ENCODE measurements around the gene ITPKC. TPM values are rescaled to one million over a fixed set of nuclear protein-coding genes. Genes with fewer than 3 reads are reported as not detected.
A peak's percentile ranks its signal among the peaks of the same experiment; 100 is the strongest.
"Not testable (repeated sequence)": the region's sequence is repeated elsewhere in the genome, so short reads cannot be mapped to it uniquely, and the experiment has no call there.

Gene ITPKC
- total RNA-seq, 1 donor from 2014 or later: 29.8 TPM

DNA sequence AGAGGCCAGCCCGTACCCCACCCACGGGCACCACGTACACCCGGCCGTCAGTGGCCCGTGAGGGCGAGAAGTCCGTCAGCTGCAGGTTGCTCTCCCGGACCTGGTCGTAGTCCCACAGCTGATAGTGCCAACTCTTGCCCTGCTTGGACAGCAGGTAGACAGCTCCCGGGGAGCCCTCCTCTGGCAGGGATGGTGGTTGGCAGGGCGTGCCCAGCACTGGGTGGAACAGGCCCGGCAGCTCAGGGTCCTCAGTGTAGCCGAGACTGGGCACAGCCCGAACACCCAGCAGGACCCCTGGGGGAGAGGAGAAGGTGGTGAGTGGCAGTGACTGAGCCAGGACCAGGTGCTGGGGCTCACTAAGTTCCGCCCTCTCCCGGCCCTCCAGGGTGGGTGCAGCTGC lies 25.6 kb downstream of the ITPKC start:
- no peak for DNase-seq

DNA sequence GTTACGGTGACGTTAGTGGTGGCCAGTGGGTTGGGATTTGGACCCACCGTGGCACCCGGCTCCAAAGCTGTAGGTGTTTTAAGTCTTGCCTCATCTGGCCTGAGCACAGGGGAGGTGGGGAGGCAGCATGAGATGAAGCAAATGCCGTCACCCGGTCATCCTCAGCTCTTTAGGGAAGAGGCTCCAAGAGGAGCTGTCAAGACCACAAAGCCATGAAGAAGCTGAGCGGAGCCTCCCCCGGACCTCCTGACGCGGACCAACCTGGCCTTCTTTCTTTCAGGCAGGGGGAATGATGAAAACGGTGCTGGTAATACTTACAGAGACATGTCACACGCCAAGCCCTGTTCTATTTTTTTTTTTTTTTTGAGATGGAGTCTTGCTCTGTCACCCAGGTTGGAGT lies 26.0 kb downstream of the ITPKC start:
- DNase-seq: no peak

DNA sequence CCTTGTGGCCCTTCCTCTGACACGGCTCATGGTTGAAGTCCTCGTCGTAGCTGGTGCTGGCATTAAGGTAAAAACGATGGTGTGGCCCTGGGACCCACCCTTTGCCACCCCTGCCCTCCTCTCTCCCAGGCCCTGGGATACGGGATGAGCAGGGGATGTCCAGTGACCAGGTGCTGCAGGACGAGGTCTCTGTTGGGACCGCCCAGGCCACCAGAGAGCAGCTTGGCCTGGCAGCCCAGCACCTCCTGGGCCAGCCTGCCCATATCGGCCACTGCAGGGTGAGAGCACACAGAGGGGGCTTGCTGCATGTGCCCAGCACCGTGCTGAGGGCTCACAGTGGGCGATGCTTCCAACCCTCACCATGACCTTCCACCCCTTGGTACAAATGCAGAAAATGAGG lies 27.0 kb downstream of the ITPKC start:
- DNase-seq: no peak

DNA sequence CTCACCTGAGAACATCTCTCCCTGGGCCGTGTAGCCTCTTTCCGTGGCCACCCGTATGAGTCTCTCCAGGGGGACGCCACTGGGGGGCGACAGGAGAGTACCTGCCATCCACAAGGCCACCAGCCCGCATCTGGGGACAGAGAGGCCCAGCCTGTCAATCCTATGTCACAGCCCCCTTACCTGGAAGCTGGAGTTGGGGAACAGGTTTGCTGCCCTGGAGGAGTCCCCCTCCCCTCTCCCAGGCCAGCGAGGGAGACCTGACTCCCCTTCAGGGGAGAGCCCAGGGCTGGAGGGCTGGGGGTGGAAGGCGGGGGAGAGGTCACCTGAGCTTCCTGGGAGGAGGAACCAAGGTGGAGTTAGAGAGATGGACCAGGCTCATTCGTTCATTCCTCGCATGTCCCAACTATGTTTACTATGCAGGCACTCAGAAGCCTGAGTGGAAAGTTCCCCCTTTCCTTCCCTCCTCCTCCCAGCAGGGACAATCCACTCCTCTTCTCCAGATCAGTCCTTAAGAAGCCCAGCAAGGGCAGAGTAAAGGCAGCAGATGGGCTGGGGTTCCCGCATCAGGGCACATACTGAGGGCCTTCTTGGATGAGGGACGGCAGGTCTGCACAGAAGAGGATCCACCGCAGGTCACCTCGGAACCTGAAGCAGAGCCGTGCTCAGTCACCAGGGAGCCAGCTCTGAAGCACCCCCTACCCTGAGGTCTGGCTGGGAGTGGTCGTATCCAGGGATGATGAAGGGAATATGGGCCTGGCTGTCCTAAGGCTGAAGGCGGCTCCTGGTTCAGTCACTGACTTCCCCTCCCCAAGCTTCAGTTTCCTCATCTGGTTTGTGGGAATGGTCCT lies 27.9 kb downstream of the ITPKC start:
- DNase-seq: no peak

DNA sequence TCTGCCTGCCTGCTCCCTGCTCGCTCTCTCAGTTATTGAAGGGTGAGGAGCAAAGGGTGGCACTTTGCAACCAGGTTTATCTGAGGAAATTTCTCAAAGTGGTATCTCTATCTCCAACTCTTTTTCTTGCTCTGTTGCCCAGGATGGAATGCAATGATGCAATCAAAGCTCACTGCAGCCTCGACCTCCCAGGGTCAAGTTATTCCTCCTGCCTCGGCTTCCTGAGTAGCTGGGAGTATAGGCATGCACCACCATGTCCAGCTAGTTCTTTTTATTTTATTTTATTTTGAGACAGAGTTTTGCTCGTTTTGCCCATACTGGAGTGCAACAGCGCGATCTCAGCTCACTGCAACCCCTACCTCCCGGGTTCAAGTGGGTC lies 28.5 kb downstream of the ITPKC start:
- DNase-seq: no peak

GRCh38 chr19:40747536-40747935 lies 30.6 kb downstream of the ITPKC start:
- no peak for DNase-seq

- DNase-seq: peak; percentile 100
Observed at GRCh38 chr19:40750058-40750873, 33.4 kb downstream of the ITPKC start, which contains the start of gene ACTMAP. ACTMAP (minus strand) TSS chr19:40750477; CDS start chr19:40749803, 674 bp downstream.

DNA sequence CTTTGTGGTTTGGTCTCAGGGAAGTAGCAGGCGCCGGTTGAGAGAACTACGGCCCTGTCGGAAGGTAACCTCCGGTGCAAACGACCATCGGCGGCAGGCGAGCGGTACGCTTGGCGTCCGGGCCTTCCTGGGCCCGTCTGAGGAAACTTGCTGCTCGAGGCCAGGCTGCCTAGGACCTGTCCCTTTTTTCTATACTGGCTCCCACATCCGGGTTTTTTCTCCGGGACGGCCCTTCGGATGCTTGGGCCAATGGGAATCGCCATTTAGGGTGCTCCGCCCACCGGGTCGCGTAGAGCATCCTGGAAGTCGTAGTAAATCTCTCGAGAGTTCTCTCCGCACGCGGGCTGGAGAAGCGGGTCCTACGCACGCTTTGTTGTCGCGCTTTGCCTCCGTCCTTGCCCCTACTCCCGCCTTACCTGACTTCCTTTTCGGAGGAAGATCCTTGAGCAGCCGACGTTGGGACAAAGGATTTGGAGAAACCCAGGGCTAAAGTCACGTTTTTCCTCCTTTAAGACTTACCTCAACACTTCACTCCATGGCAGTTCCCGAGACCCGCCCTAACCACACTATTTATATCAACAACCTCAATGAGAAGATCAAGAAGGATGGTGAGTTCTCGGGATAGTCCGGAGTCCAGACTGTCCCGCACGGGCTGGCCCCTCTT lies 34.1 kb downstream of the ITPKC start, which contains the start of gene SNRPA:
SNRPA (plus strand) TSS at position 330 of the 664 bp plus-strand sequence; CDS start at position 536, 206 bp downstream.
- DNase-seq: peak; percentile 97

DNA sequence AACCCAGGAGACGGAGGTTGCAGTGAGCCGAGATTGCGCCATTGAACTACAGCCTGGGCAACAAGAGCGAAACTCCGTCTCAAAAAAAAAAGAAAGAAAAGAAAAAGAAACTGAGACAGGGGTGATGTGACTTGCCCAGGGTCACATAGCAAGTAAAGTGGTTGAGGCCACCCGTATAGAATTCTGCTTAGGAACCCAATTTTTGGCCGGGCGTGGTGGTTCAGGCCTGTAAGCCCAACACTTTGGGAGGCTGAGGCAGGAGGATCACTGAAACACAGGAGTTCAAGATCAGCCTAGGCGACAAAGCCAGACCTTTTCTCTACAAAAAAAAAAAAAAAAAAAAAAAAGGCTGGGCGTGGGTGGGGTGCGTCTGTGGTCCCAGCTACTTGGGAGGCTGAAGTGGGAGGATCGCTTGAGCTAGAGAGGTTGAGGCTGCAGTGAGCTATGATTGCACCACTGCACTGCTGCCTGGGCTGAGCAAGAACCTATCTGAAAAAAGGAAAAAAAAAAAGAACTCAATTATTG lies 35.4 kb downstream of the ITPKC start:
- DNase-seq: no peak

GRCh38 chr19:40754611-40755247 lies 37.8 kb downstream of the ITPKC start:
- DNase-seq: no peak

DNA sequence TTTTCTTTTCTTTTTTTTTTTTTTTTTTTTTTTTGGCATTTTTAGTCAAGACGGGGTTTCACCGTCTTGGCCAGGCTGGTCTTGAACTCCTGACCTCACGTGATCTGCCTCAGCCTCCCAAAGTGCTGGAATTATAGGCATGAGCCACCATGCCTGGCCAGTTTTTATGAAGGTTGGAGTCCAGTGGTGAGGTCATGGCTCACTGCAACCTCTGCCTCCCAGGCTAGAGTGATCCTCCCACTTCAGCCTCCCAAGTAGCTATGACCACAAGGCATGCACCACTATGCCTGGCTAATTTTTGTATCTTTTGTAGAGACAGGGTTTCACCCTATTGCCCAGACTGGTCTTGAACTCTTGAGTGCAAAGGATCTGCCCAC lies 38.3 kb downstream of the ITPKC start:
- no peak for DNase-seq

- no peak for DNase-seq
Observed at GRCh38 chr19:40755791-40756190, 38.9 kb downstream of the ITPKC start.

DNA sequence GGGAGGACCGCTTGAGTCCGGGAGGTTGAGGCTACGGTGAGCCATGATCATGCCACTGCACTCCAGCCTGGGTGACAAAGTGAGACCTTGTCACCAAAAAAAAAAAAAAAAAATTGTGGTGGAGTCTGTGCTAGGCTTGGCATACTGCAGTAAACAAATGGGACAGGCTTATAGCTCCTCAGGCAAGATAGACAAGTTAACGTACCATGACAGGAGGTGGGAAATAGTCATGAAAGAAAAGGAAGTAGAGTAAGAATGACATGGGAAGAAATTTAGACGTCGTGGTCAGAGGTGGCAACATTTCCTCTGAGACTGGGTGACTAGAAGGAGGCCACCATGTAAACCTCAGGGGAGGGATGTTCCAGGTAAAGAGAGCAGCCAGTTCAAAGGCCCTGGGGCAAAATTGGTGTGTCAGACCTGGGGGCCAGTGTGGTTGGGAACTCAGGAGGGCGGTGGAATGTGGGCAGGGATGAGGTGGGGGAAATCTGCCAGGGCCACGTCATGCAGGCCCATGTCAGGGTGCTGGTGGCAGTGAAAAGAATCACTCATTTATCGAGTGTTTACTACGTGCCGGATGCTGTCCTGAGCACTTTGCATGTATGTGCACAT lies 39.7 kb downstream of the ITPKC start:
- no peak for DNase-seq

GRCh38 chr19:40758491-40758890 lies 41.6 kb downstream of the ITPKC start:
- no peak for DNase-seq

DNA sequence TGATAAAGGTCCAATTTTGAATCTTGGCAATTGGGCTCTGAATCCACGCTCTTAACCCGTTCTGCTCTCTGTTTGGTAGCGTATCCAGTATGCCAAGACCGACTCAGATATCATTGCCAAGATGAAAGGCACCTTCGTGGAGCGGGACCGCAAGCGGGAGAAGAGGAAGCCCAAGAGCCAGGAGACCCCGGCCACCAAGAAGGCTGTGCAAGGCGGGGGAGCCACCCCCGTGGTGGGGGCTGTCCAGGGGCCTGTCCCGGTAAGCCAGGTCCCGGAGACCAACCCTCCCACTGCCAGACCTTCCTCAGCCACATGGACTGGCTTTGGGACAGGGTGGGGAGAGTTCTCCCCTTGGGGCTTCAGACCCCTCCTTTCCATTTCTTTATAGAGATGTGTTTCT lies 42.4 kb downstream of the ITPKC start:
- DNase-seq: no peak

- DNase-seq: no peak
Observed at GRCh38 chr19:40762754-40763470, 46.0 kb downstream of the ITPKC start.

GRCh38 chr19:40763526-40763925 lies 46.6 kb downstream of the ITPKC start:
- DNase-seq: no peak

- no peak for DNase-seq
Observed at GRCh38 chr19:40763963-40764362, 47.1 kb downstream of the ITPKC start.

GRCh38 chr19:40766385-40766784 lies 49.5 kb downstream of the ITPKC start:
- DNase-seq: not testable (repeated sequence)

- no peak for DNase-seq
Observed at GRCh38 chr19:40768869-40769268, 52.0 kb downstream of the ITPKC start.
